PC-3 (cell line): ENCODE measurements around the gene COLEC12.

Experiments
- EZH2phosphoT487 ChIP-seq: fragments of 300-600 bp; sonication (generic); IDR thresholded peaks from 2 replicates; pipeline ENCODE4 v1.6.1; 2018; ENCODE audit warnings: mild to moderate bottlenecking, antibody characterized with exemption, low read length, borderline replicate concordance
- TF ChIP-seq, protein P1 (sequence below): fragments of 300-600 bp; sonication (generic); conservative IDR thresholded peaks from 2 replicates; pipeline ENCODE4 v1.5.1; 2017; ENCODE audit warnings: antibody characterized with exemption, low read depth, mild to moderate bottlenecking, low read length

DNA sequence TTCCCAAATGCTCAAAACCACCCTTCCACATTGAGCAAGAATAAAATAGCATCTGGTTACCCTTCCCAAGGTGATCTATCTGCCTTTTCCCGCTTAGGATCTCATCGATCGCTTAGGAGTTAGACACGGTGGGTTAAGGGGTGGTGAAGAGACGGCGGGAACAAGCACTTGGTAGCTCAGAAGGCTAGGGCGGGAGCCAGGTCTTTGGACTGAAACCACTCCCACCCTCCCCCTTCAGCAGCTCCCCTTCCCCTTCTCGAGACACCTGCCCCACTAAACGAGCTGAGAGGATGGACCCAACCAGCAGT is 233.2 kb downstream of the COLEC12 start:
- TF ChIP-seq, protein P1, sequence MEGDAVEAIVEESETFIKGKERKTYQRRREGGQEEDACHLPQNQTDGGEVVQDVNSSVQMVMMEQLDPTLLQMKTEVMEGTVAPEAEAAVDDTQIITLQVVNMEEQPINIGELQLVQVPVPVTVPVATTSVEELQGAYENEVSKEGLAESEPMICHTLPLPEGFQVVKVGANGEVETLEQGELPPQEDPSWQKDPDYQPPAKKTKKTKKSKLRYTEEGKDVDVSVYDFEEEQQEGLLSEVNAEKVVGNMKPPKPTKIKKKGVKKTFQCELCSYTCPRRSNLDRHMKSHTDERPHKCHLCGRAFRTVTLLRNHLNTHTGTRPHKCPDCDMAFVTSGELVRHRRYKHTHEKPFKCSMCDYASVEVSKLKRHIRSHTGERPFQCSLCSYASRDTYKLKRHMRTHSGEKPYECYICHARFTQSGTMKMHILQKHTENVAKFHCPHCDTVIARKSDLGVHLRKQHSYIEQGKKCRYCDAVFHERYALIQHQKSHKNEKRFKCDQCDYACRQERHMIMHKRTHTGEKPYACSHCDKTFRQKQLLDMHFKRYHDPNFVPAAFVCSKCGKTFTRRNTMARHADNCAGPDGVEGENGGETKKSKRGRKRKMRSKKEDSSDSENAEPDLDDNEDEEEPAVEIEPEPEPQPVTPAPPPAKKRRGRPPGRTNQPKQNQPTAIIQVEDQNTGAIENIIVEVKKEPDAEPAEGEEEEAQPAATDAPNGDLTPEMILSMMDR, result no peak
- no peak for TF ChIP-seq EZH2phosphoT487
